Measurements from ENCODE around the gene MSN.
"Not testable (repeated sequence)": the region's sequence is repeated elsewhere in the genome, so short reads cannot be mapped to it uniquely, and the experiment has no call there.

Gene MSN

DNA sequence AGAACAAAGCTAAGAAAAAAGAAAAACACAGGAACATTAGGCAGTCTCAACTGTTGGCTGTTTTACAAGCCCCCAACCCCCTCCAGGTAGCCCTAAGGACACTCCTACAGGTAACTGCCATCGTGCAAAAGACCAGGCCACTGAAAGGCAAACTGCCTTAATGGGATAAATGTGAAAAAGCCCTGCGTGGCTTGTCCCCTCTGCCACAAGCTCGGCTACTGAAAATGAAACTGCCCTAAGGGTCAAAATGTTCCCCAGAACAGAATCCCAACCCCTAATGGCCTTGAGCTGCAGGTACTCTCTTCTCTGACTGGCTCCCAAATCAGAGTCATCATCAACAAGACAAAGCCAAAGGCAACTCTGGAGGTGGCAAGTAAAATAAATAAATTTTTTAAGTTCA lies 84.8 kb downstream of the MSN start:
- DNase-seq: no peak
- in situ Hi-C loops (cut with HindIII; ENCODE audit: low pct_ligation_motif_present, low pct_unique_long_range_greater_than_20kb, low sequenced_read_pairs): no loop called here

DNA sequence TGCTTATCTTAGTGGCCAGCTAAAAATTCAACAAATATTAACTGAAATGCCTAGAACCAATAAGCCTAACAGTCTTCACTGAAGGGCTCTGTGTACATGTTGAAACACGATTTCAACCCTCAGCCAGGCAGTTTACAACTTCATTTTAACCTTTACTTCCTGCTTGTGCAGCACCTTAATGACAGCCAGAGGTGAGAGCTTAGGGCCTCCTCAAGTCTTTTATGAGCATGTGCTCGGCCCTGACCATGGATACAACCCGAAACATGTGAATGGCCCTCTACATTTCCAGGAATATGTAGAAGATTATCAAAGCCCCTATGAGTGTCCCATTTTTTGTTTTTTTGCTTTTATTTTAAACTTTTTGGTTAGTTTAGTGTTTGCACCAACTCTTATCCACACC lies 88.3 kb downstream of the MSN start:
- DNase-seq: no peak
- in situ Hi-C loops (cut with HindIII; ENCODE audit: low pct_ligation_motif_present, low pct_unique_long_range_greater_than_20kb, low sequenced_read_pairs): no loop called here

DNA sequence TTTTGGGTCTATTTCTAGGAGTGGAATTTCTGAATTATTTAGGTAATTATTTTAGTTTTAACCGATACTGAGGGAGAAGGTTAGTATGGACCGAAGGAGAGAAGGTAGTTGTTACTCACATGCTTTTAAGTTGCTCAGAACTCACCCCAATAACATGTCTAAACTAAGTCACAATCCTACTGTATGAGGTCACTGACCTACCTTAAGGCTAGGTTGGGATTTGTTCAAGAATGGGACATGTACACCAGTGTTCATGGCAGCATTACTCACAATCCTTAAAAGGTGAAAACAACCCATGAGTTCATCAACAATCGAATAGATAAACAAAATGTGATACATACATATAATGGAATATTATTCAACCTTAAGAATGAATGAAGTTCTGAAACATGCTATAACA lies 90.5 kb downstream of the MSN start:
- DNase-seq: no peak
- in situ Hi-C loops (cut with HindIII; ENCODE audit: low pct_ligation_motif_present, low pct_unique_long_range_greater_than_20kb, low sequenced_read_pairs): no loop called here

- in situ Hi-C loops (cut with HindIII; ENCODE audit: low pct_ligation_motif_present, low pct_unique_long_range_greater_than_20kb, low sequenced_read_pairs): no loop called here
- DNase-seq: no peak
Observed at GRCh38 chrX:65758505-65758904, 91.1 kb downstream of the MSN start.

DNA sequence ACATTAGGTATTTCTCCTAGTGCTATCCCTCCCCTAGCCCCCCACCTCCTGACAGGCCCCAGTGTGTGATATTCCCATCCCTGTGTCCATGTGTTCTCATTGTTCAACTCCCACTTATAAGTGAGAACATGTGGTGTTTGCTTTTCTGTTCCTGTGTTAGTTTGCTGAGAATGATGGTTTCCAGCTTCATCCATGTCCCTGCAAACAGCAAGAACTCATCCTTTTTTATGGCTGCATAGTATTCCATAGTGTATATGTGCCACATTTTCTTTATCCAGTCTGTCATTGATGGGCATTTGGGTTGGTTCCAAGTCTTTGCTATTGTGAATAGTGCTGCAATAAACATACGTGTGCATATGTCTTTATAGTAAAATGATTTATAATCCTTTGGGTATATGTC lies 92.1 kb downstream of the MSN start:
- DNase-seq; in situ Hi-C loops (cut with HindIII; ENCODE audit: low pct_ligation_motif_present, low pct_unique_long_range_greater_than_20kb, low sequenced_read_pairs): not testable (repeated sequence)

DNA sequence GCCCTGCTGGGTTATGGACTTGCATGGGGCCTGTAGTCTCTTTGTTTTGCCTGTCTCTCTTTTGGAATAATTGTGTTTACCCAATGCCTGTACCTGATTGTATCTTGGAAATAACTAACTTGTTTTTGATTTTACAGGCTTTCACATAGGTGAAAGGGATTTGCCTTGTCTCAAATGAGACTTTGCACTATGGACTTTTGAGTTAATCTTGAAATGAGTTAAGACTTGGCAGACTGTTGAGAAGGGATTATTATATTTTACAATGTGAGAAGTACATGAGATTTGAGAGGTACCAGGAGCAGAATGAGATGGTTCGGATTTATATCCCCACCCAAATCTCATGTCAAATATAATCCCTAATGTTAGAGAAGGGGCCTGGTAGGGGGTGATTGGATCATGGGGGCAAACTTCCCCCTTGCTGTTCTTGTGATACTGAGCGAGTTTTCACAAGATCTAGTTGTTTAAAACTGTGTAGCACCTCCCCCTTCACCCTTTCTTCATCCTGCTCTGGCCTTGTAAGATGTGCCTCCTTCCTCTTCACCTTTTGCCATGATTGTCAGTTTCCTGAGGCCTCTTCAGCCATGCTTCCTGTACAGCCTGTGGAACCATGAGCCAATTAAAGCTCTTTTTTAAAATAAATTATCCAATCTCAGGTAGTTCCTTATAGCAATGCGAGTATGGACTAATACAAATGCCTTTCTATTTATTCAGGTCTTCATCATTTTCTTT lies 102.3 kb downstream of the MSN start:
- DNase-seq: no peak
- in situ Hi-C loops (cut with HindIII; ENCODE audit: low pct_ligation_motif_present, low pct_unique_long_range_greater_than_20kb, low sequenced_read_pairs): no loop called here

GRCh38 chrX:65772842-65773241 lies 105.4 kb downstream of the MSN start:
- in situ Hi-C loops (cut with HindIII; ENCODE audit: low pct_ligation_motif_present, low pct_unique_long_range_greater_than_20kb, low sequenced_read_pairs): no loop called here
- DNase-seq: no peak

DNA sequence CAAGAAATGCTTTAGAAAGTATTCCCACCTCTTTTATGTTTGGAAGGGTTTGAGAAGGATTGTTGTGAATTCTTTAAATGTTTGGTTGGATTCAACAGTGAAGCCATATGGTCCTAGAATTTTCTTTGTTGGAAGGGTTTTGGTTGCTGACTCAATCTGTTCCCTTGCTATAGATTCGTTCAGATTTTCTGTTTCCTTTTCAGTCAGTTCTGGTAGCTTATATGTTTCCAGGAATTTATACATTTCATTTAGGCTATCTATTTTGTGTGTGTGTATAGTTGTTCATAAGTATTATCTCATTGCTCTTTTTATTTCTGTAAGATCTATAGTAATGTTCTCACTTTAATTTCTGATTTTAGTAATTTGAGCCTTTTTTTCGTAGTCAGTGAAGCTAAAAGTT lies 114.4 kb downstream of the MSN start:
- no peak for DNase-seq
- in situ Hi-C loops (cut with HindIII; ENCODE audit: low pct_ligation_motif_present, low pct_unique_long_range_greater_than_20kb, low sequenced_read_pairs): no loop called here

- in situ Hi-C loops (cut with HindIII; ENCODE audit: low pct_ligation_motif_present, low pct_unique_long_range_greater_than_20kb, low sequenced_read_pairs): no loop called here
- no peak for DNase-seq
Observed at GRCh38 chrX:65783746-65784145, 116.3 kb downstream of the MSN start.

All from ACHN (cell line).